Hepatocyte (in vitro differentiated cells): Measurements from ENCODE around the gene SPECC1L. TPM values are rescaled to one million over a fixed set of nuclear protein-coding genes. Genes with fewer than 3 reads are reported as not detected.

ENCODE experiments used
- DNase-seq: peaks from one replicate; pipeline ENCODE4 v3.0.0-alpha.2; 2016; ENCODE audit warnings: low spot score
- H2AFZ ChIP-seq: fragments of 200-600 bp; sonication (generic); 2 replicates; pipeline ENCODE4 v1.6.0; 2016; ENCODE audit warnings: antibody characterized with exemption, mild to moderate bottlenecking
- H3K27ac ChIP-seq: fragments of 200-600 bp; sonication (generic); 2 replicates; pipeline ENCODE4 v1.5.1; 2016; ENCODE audit warnings: mild to moderate bottlenecking
- H3K27me3 ChIP-seq: fragments of 200-600 bp; sonication (generic); 2 replicates; pipeline ENCODE4 v1.6.1; 2016
- H3K36me3 ChIP-seq: fragments of 200-600 bp; sonication (generic); replicated peaks from 2 replicates; pipeline ENCODE4 v1.5.1; 2016; ENCODE audit warnings: low read depth; ENCODE audit not compliant: insufficient read depth
- H3K4me1 ChIP-seq: fragments of 200-600 bp; sonication (generic); 2 replicates; pipeline ENCODE4 v1.5.1; 2016; ENCODE audit warnings: mild to moderate bottlenecking, moderate library complexity; ENCODE audit not compliant: insufficient read depth
- H3K4me2 ChIP-seq: fragments of 200-600 bp; sonication (generic); 2 replicates; pipeline ENCODE4 v1.6.0; 2016
- H3K4me3 ChIP-seq: fragments of 200-600 bp; sonication (generic); 2 replicates; pipeline ENCODE4 v1.5.1; 2016; ENCODE audit warnings: mild to moderate bottlenecking
- H3K79me2 ChIP-seq: fragments of 200-600 bp; sonication (generic); 2 replicates; pipeline ENCODE4 v1.6.0; 2017; ENCODE audit warnings: mild to moderate bottlenecking
- H3K9me2 ChIP-seq: fragments of 200-600 bp; sonication (generic); replicated peaks from 2 replicates; pipeline ENCODE4 v1.6.0; 2017; ENCODE audit warnings: mild to moderate bottlenecking; ENCODE audit not compliant: insufficient read depth
- H3K9me3 ChIP-seq: fragments of 200-600 bp; sonication (generic); 2 replicates; pipeline ENCODE4 v1.5.1; 2016; ENCODE audit warnings: low read depth, mild to moderate bottlenecking
- H4K20me1 ChIP-seq: fragments of 200-600 bp; sonication (generic); 2 replicates; pipeline ENCODE4 v1.6.0; 2016; ENCODE audit warnings: mild to moderate bottlenecking; ENCODE audit not compliant: insufficient read depth, poor library complexity, severe bottlenecking
- EZH2 ChIP-seq: fragments of 200-600 bp; sonication (generic); IDR thresholded peaks from 2 replicates; pipeline ENCODE4 v1.6.1; 2016; ENCODE audit warnings: antibody characterized with exemption, mild to moderate bottlenecking, borderline replicate concordance
- EZH2phosphoT487 ChIP-seq: fragments of 200-600 bp; sonication (generic); IDR thresholded peaks from one replicate; pipeline ENCODE4 v1.6.1; 2018; ENCODE audit warnings: antibody characterized with exemption, mild to moderate bottlenecking, low read depth, moderate library complexity; ENCODE audit not compliant: unreplicated experiment, severe bottlenecking
- WGBS: methylation state at CpG from one replicate; pipeline ENCODE4 v1.1.6; 2016; ENCODE audit warnings: low lambda C conversion rate; ENCODE audit errors: missing lambda C conversion rate; 5-methylcytosine and 5-hydroxymethylcytosine counted together
- polyA plus RNA-seq: library from polyadenylated mRNA; unstranded; fragments of >200 nt; fragmentation: Nextera tagmentation; extraction: Ambion mirVana; gene quantifications from 2 replicates; pipeline ENCODE4 v1.2.1, GENCODE V29; 2016
- total RNA-seq: library from RNA; depleted of rRNA; stranded (reverse); fragments of >200 nt; gene quantifications from 2 replicates; pipeline ENCODE4 v1.2.3, GENCODE V29; 2014
- TF ChIP-seq, protein P1 (sequence below): fragments of 200-600 bp; sonication (generic); IDR thresholded peaks from 2 replicates; pipeline ENCODE4 v1.5.1; 2016; ENCODE audit warnings: antibody characterized with exemption, mild to moderate bottlenecking; ENCODE audit not compliant: poor library complexity

Gene SPECC1L
- total and polyA plus RNA-seq, 2 experiments from 2014 or later = 13.0 to 28.3 TPM

DNA sequence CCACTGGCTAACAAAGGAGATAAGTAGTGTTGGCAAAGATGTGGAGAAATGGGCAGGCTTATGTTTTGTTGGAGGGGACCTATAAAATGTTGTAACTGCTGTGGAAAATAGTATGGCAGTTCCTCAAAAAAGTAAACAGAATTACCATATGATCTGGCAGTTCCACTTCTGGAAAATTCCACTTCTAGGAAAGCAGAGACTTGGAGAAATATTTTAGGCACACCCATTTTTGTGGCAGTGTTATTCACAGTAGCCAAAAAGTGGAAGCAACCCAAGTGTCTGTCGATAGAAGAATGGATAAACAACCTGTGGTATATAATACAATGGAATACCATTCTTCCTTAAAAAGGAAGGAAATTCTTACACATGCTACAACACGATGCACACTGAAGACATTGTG is 99.8 kb downstream of the SPECC1L start:
- Histone ChIP-seq H3K79me2 (no peaks in the 10 kb centered on the region), H3K4me2 (no peak overlapping the region), H3K9me3 (no peaks in the 10 kb centered on the region), H4K20me1 (no peaks in the 10 kb centered on the region), H3K36me3 (peaks cover 9% of the 10 kb centered on the region), H3K4me1 (no peaks in the 10 kb centered on the region), H3K9me2 (no peaks in the 10 kb centered on the region), H3K27me3 (no peaks in the 10 kb centered on the region), H3K27ac (no peak overlapping the region), H3K4me3 (no peak overlapping the region), H2AFZ (no peak overlapping the region)
- WGBS = 93% methylated on average over 2 of the region's 2 CpGs
- no peak for TF ChIP-seq EZH2
- no peak for TF ChIP-seq EZH2phosphoT487
- TF ChIP-seq, protein P1, sequence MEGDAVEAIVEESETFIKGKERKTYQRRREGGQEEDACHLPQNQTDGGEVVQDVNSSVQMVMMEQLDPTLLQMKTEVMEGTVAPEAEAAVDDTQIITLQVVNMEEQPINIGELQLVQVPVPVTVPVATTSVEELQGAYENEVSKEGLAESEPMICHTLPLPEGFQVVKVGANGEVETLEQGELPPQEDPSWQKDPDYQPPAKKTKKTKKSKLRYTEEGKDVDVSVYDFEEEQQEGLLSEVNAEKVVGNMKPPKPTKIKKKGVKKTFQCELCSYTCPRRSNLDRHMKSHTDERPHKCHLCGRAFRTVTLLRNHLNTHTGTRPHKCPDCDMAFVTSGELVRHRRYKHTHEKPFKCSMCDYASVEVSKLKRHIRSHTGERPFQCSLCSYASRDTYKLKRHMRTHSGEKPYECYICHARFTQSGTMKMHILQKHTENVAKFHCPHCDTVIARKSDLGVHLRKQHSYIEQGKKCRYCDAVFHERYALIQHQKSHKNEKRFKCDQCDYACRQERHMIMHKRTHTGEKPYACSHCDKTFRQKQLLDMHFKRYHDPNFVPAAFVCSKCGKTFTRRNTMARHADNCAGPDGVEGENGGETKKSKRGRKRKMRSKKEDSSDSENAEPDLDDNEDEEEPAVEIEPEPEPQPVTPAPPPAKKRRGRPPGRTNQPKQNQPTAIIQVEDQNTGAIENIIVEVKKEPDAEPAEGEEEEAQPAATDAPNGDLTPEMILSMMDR = no peak
- no peak for DNase-seq

DNA sequence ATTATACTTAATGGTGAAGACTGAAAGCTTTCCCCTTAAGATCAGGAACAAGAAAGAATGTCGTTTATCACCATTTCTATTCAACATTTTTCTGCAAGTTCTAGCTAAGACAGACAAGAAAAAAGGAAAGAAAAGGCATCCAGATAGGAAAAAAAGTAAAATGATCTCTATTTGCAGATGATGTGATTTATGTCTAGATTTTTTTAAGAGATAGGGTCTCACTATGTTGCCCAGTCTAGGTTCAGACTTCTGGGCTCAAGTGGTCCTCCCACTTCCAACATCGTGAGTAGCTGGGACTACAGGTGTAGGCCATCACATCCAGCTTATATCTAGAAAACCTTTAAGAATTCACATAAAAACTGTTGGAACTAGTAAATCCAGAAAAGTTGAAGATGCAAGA is 105.4 kb downstream of the SPECC1L start:
- Histone ChIP-seq H3K9me2 (no peaks in the 10 kb centered on the region), H4K20me1 (no peaks in the 10 kb centered on the region), H2AFZ (no peak overlapping the region), H3K79me2 (no peaks in the 10 kb centered on the region), H3K4me2 (no peak overlapping the region), H3K4me3 (no peak overlapping the region), H3K4me1 (no peaks in the 10 kb centered on the region), H3K9me3 (no peaks in the 10 kb centered on the region), H3K27ac (no peak overlapping the region), H3K36me3 (no peaks in the 10 kb centered on the region), H3K27me3 (no peaks in the 10 kb centered on the region)
- no peak for TF ChIP-seq EZH2
- no peak for TF ChIP-seq EZH2phosphoT487
- TF ChIP-seq, protein P1 = no peak
- no peak for DNase-seq
- 94% methylated on average over 2 of the region's 2 CpGs for WGBS

DNA sequence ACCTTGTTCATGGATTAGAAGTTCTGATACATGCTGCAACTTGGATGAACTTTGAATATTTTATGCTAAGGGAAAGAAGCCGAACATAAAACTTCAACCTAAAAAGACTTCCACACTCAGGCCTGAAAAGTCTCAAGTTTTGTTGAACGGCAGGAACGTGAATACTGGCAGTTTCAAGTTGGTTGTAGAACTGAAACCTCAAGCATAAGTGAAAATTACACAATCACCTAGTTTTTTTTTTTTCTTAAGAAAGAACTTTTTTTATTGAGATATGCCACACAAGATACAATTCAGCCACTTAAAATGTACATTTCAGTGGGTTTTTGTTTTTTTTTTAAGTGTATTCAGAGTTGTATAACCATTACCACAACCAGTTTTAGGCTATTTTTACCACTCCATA is 106.0 kb downstream of the SPECC1L start:
- Histone ChIP-seq H3K9me2 (no peaks in the 10 kb centered on the region), H3K79me2 (no peaks in the 10 kb centered on the region), H3K27ac (no peak overlapping the region), H3K36me3 (no peaks in the 10 kb centered on the region), H3K4me2 (no peak overlapping the region), H3K4me3 (no peak overlapping the region), H2AFZ (no peak overlapping the region), H3K27me3 (no peaks in the 10 kb centered on the region), H3K4me1 (no peaks in the 10 kb centered on the region), H3K9me3 (no peaks in the 10 kb centered on the region), H4K20me1 (no peaks in the 10 kb centered on the region)
- DNase-seq = no peak
- TF ChIP-seq, protein P1 = no peak
- no peak for TF ChIP-seq EZH2
- no peak for TF ChIP-seq EZH2phosphoT487
- WGBS = 98% methylated on average over 3 of the region's 3 CpGs

DNA sequence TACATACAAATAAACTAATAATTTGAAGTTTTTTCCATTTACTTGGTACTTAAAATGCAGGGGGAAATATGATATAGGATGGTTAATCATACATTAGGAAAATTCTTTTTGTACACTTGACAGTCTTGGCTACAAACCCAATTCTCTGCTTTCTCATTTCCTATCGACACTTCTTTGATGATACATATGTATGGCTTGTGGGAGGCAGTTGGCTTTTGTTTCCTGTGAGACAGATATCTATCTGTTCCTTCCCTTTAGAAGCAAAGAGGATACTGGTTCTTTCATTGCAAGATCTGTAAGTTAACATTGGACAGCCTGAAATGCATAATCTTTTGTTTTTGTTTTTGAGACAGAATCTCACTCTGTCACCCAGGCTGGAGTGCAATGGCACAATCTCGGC is 108.9 kb downstream of the SPECC1L start:
- H3K36me3 ChIP-seq = no peaks in the 10 kb centered on the region

More for the DNA sequence above, 108.9 kb downstream of the SPECC1L start:
- DNase-seq = no peak
- Histone ChIP-seq H3K4me2 (no peak overlapping the region), H2AFZ (no peak overlapping the region), H3K9me2 (no peaks in the 10 kb centered on the region), H3K79me2 (no peaks in the 10 kb centered on the region), H3K4me3 (no peak overlapping the region), H3K4me1 (no peaks in the 10 kb centered on the region), H3K27ac (no peak overlapping the region), H4K20me1 (no peaks in the 10 kb centered on the region), H3K9me3 (no peaks in the 10 kb centered on the region), H3K27me3 (no peaks in the 10 kb centered on the region)
- 92% methylated on average over 2 of the region's 2 CpGs for WGBS
- TF ChIP-seq, protein P1 = no peak
- TF ChIP-seq EZH2 (no peak), EZH2phosphoT487 (no peak)
